WTC11 (cell line): ENCODE data around the gene FBXW10B. TPM values are rescaled to one million over a fixed set of nuclear protein-coding genes. Genes with fewer than 3 reads are reported as not detected.

Experiments used
- ATAC-seq: fragments of 200-7000 bp; cut with Tn5 transposase; 2 replicates; pipeline ENCODE4 v1.10.0; 2021; ENCODE audit warnings: mild to moderate bottlenecking, moderate library complexity
- CTCF ChIA-PET: fragments of 300-600 bp; sonication (Branson Sonifier 250); formaldehyde crosslinking; loops from one replicate; lab custom pipeline; 2021; ENCODE audit warnings: antibody characterized with exemption; lab: Charles Lee
- POLR2A ChIA-PET: fragments of 350-600 bp; sonication (Branson Sonifier 250); formaldehyde crosslinking; loops from one replicate; lab custom pipeline; 2021; ENCODE audit warnings: antibody characterized with exemption; lab: Charles Lee
- DNase-seq: peaks from one replicate; pipeline ENCODE4 v3.0.0; 2021; ENCODE audit warnings: low spot score
- H3K27ac Mint-ChIP-seq: 2 replicates; pipeline ENCODE4 v1.8.0; 2021; ENCODE audit warnings: mixed read lengths
- H3K27me3 Mint-ChIP-seq: 2 replicates; pipeline ENCODE4 v1.8.0; 2021; ENCODE audit warnings: low read depth, mild to moderate bottlenecking, moderate library complexity, mixed read lengths
- H3K36me3 Mint-ChIP-seq: 2 replicates; pipeline ENCODE4 v1.8.0; 2021; ENCODE audit warnings: mixed read lengths
- H3K4me1 Mint-ChIP-seq: 2 replicates; pipeline ENCODE4 v1.8.0; 2022; ENCODE audit warnings: mixed read lengths
- H3K4me3 Mint-ChIP-seq: 2 replicates; pipeline ENCODE4 v1.8.0; 2021; ENCODE audit warnings: mild to moderate bottlenecking, moderate library complexity, mixed read lengths
- H3K9me3 Mint-ChIP-seq: 2 replicates; pipeline ENCODE4 v1.8.0; 2021; ENCODE audit warnings: mixed read lengths
- CBFB ChIP-seq: sonication (generic); formaldehyde crosslinking; IDR thresholded peaks from 2 replicates; pipeline ENCODE4 v1.8.1; 2022; ENCODE audit warnings: mild to moderate bottlenecking, low read depth, missing genetic modification reagents
- CREB1 ChIP-seq: sonication (generic); formaldehyde crosslinking; IDR thresholded peaks from 2 replicates; pipeline ENCODE4 v1.8.0; 2023; ENCODE audit warnings: mild to moderate bottlenecking, missing genetic modification reagents
- GABPB1 ChIP-seq: sonication (generic); formaldehyde crosslinking; IDR thresholded peaks from 2 replicates; pipeline ENCODE4 v1.8.1; 2023; ENCODE audit warnings: mild to moderate bottlenecking, missing genetic modification reagents
- JUN ChIP-seq: sonication (generic); formaldehyde crosslinking; IDR thresholded peaks from 2 replicates; pipeline ENCODE4 v1.8.0; 2023; ENCODE audit warnings: mild to moderate bottlenecking, missing genetic modification reagents
- MXD4 ChIP-seq: fragments of 250-450 bp; sonication (Bioruptor Pico); IDR thresholded peaks from 2 replicates; pipeline ENCODE4 v1.8.0; 2021; ENCODE audit warnings: mild to moderate bottlenecking, moderate library complexity, borderline replicate concordance
- MYBL2 ChIP-seq: sonication (generic); formaldehyde crosslinking; IDR thresholded peaks from 2 replicates; pipeline ENCODE4 v1.8.1; 2023; ENCODE audit warnings: mild to moderate bottlenecking, moderate library complexity, missing genetic modification reagents
- NFE2L1 ChIP-seq: sonication (generic); formaldehyde crosslinking; IDR thresholded peaks from 2 replicates; pipeline ENCODE4 v1.8.1; 2023; ENCODE audit warnings: missing genetic modification reagents
- RELA ChIP-seq: sonication (generic); formaldehyde crosslinking; IDR thresholded peaks from 2 replicates; pipeline ENCODE4 v1.8.1; 2022; ENCODE audit warnings: missing genetic modification reagents, mild to moderate bottlenecking, borderline replicate concordance
- ZBTB21 ChIP-seq: sonication (generic); formaldehyde crosslinking; IDR thresholded peaks from 2 replicates; pipeline ENCODE4 v1.8.1; 2023; ENCODE audit warnings: mild to moderate bottlenecking, missing genetic modification reagents, borderline replicate concordance
- ZNF121 ChIP-seq: sonication (generic); formaldehyde crosslinking; IDR thresholded peaks from 2 replicates; pipeline ENCODE4 v1.8.0; 2023; ENCODE audit warnings: missing genetic modification reagents
- ZNF219 ChIP-seq: sonication (generic); formaldehyde crosslinking; IDR thresholded peaks from 2 replicates; pipeline ENCODE4 v1.8.0; 2023; ENCODE audit warnings: missing genetic modification reagents, mild to moderate bottlenecking, borderline replicate concordance
- ZNF396 ChIP-seq: fragments of 250-450 bp; sonication (Bioruptor Pico); IDR thresholded peaks from 2 replicates; pipeline ENCODE4 v1.8.0; 2021; ENCODE audit warnings: mild to moderate bottlenecking, moderate library complexity, borderline replicate concordance
- total RNA-seq: library from RNA; stranded (reverse); gene quantifications from 3 replicates; pipeline ENCODE4 v1.2.3, GENCODE V29; 2021
- TF ChIP-seq, protein P1 (sequence below): sonication (generic); formaldehyde crosslinking; IDR thresholded peaks from 2 replicates; pipeline ENCODE4 v1.8.0; 2022; ENCODE audit warnings: mild to moderate bottlenecking, missing genetic modification reagents
- TF ChIP-seq, protein P2 (sequence below): sonication (generic); formaldehyde crosslinking; IDR thresholded peaks from 2 replicates; pipeline ENCODE4 v1.8.1; 2023; ENCODE audit warnings: mild to moderate bottlenecking, missing genetic modification reagents, moderate library complexity
- TF ChIP-seq, protein P3 (sequence below): sonication (generic); formaldehyde crosslinking; IDR thresholded peaks from 2 replicates; pipeline ENCODE4 v1.8.1; 2023; ENCODE audit warnings: mild to moderate bottlenecking, missing genetic modification reagents
- TF ChIP-seq, protein P4 (sequence below): sonication (generic); formaldehyde crosslinking; IDR thresholded peaks from 2 replicates; pipeline ENCODE4 v1.8.1; 2023; ENCODE audit warnings: mild to moderate bottlenecking, missing genetic modification reagents, moderate library complexity
- TF ChIP-seq, protein P5 (sequence below): fragments of 250-450 bp; sonication (Bioruptor Pico); IDR thresholded peaks from 2 replicates; pipeline ENCODE4 v1.9.0; 2021; ENCODE audit warnings: moderate library complexity, mild to moderate bottlenecking, inconsistent platforms, borderline replicate concordance
- TF ChIP-seq, protein P6 (sequence below): sonication (generic); formaldehyde crosslinking; IDR thresholded peaks from 2 replicates; pipeline ENCODE4 v1.8.1; 2022; ENCODE audit warnings: missing genetic modification reagents, borderline replicate concordance
- TF ChIP-seq, protein P7 (sequence below): sonication (generic); formaldehyde crosslinking; IDR thresholded peaks from 2 replicates; pipeline ENCODE4 v1.8.1; 2022; ENCODE audit warnings: low read depth, missing genetic modification reagents, borderline replicate concordance
- TF ChIP-seq, protein P8 (sequence below): sonication (generic); formaldehyde crosslinking; IDR thresholded peaks from 2 replicates; pipeline ENCODE4 v1.8.0; 2022; ENCODE audit warnings: missing genetic modification reagents

The FBXW10B gene
- total RNA-seq, 1 experiment from 2014 or later: 0.33 TPM

DNA sequence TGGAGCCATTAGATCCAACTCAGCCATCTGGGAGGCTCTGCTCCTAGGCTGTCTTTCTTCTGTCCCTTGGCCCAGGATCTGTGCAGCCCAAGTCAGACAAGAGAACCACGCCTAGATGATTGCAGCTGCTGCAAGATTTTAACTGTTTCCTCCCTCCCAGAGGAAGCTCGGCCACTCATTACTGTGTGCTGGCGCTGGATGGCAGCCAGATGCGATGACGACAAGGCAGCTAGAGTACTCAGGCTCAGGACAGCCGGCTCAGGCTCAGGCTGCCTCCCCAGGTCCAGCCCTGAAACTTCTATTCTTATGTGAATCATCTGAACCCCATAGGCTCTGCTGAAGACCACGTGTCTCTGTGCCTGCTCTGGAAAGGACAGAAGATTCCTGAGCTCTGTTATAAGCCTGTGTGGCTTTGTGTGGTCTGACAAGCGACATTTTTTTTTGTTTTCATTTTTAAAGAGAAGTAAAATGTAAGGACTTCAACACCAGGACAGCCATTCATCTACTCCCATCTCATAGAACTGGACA, 32.1 kb upstream of the FBXW10B start:
- POLR2A ChIA-PET: interaction anchor here (0.6 to 0.7 kb wide), 2 partner anchors 27 to 270 kb away, joined by 3 read pairs; no protein-coding TSS in a partner anchor
- no peak for TF ChIP-seq ZNF121 (CRISPR knock-in tag)
- no peak for TF ChIP-seq MYBL2 (CRISPR knock-in tag)
- TF ChIP-seq JUN: no peak
- no peak for TF ChIP-seq CBFB (CRISPR knock-in tag)
- TF ChIP-seq, protein P1, sequence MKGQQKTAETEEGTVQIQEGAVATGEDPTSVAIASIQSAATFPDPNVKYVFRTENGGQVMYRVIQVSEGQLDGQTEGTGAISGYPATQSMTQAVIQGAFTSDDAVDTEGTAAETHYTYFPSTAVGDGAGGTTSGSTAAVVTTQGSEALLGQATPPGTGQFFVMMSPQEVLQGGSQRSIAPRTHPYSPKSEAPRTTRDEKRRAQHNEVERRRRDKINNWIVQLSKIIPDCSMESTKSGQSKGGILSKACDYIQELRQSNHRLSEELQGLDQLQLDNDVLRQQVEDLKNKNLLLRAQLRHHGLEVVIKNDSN (CRISPR knock-in tag): peak; percentile 72; the same call in 1 of the 2 replicates
- TF ChIP-seq CREB1: no peak
- TF ChIP-seq, protein P2, sequence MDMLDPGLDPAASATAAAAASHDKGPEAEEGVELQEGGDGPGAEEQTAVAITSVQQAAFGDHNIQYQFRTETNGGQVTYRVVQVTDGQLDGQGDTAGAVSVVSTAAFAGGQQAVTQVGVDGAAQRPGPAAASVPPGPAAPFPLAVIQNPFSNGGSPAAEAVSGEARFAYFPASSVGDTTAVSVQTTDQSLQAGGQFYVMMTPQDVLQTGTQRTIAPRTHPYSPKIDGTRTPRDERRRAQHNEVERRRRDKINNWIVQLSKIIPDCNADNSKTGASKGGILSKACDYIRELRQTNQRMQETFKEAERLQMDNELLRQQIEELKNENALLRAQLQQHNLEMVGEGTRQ: peak; percentile 79
- TF ChIP-seq ZBTB21 (CRISPR knock-in tag): no peak
- TF ChIP-seq, protein P3, sequence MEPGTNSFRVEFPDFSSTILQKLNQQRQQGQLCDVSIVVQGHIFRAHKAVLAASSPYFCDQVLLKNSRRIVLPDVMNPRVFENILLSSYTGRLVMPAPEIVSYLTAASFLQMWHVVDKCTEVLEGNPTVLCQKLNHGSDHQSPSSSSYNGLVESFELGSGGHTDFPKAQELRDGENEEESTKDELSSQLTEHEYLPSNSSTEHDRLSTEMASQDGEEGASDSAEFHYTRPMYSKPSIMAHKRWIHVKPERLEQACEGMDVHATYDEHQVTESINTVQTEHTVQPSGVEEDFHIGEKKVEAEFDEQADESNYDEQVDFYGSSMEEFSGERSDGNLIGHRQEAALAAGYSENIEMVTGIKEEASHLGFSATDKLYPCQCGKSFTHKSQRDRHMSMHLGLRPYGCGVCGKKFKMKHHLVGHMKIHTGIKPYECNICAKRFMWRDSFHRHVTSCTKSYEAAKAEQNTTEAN: no peak
- TF ChIP-seq, protein P4, sequence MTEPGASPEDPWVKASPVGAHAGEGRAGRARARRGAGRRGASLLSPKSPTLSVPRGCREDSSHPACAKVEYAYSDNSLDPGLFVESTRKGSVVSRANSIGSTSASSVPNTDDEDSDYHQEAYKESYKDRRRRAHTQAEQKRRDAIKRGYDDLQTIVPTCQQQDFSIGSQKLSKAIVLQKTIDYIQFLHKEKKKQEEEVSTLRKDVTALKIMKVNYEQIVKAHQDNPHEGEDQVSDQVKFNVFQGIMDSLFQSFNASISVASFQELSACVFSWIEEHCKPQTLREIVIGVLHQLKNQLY (CRISPR knock-in tag): no peak
- no peak for TF ChIP-seq GABPB1 (CRISPR knock-in tag)
- TF ChIP-seq, protein P5, sequence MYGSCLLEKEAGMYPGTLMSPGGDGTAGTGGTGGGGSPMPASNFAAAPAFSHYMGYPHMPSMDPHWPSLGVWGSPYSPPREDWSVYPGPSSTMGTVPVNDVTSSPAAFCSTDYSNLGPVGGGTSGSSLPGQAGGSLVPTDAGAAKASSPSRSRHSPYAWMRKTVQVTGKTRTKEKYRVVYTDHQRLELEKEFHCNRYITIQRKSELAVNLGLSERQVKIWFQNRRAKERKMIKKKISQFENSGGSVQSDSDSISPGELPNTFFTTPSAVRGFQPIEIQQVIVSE (CRISPR knock-in tag): no peak
- TF ChIP-seq NFE2L1: no peak
- TF ChIP-seq, protein P6, sequence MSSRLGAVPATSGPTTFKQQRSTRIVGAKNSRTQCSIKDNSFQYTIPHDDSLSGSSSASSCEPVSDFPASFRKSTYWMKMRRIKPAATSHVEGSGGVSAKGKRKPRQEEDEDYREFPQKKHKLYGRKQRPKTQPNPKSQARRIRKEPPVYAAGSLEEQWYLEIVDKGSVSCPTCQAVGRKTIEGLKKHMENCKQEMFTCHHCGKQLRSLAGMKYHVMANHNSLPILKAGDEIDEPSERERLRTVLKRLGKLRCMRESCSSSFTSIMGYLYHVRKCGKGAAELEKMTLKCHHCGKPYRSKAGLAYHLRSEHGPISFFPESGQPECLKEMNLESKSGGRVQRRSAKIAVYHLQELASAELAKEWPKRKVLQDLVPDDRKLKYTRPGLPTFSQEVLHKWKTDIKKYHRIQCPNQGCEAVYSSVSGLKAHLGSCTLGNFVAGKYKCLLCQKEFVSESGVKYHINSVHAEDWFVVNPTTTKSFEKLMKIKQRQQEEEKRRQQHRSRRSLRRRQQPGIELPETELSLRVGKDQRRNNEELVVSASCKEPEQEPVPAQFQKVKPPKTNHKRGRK (CRISPR knock-in tag): no peak
- CTCF ChIA-PET: interaction anchor here (0.8 kb wide), 1 partner anchor 31 kb away, joined by 4 read pairs; no protein-coding TSS in a partner anchor
- Mint-ChIP-seq H3K27me3 (no peaks in the 10 kb centered on the region), H3K4me1 (peaks cover 37% of the 10 kb centered on the region), H3K9me3 (no peaks in the 10 kb centered on the region), H3K27ac (peak overlapping the region; percentile 84), H3K36me3 (peaks cover 11% of the 10 kb centered on the region; the same call in 1 of the 2 replicates), H3K4me3 (peak overlapping the region; percentile 23; the same call in 1 of the 2 replicates)
- ATAC-seq (peak; percentile 98), DNase-seq (peak; percentile 42)

DNA sequence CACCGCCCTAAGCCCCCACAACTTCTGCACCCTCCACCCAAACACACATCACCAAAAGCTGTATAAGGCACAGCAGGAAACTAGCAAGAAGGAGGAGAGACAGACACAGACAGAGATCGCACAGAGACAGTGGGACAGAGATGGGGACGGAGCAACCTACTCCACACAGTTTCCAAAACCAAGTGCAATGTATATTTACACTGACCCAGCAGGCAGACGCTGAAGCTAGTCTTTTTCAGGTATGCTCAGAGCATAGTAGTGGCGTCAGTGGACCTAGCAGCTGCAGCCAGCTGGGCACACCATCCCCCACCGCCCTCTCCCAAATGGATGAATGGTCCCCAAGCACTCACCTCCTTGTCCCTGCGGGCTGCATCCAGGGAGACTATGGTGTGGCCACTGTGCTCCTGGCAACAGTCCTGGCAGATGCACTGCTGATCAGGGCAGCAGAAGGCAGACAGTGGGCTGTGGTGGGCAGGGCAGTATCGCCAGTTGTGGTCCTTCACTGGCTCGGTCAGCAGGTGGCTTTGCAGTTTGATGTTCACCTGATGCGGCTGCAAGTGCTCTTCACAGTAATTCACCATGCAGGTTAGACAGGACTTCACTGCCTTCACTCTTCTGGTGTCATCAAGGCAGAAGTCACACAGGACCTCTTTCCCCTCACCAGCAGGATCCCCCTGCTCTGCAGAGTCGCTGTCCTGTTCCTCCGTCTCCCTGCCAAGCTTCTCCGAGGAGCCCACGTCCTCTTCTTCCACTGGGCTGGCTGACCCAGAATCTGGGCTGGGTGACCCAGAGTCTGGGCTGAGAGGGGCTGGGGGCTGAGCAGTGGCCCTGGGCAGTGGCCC, 31.5 kb upstream of the FBXW10B start:
- H3K4me1 Mint-ChIP-seq: peaks cover 37% of the 10 kb centered on the region
- no peak for ATAC-seq
- TF ChIP-seq, protein P7, sequence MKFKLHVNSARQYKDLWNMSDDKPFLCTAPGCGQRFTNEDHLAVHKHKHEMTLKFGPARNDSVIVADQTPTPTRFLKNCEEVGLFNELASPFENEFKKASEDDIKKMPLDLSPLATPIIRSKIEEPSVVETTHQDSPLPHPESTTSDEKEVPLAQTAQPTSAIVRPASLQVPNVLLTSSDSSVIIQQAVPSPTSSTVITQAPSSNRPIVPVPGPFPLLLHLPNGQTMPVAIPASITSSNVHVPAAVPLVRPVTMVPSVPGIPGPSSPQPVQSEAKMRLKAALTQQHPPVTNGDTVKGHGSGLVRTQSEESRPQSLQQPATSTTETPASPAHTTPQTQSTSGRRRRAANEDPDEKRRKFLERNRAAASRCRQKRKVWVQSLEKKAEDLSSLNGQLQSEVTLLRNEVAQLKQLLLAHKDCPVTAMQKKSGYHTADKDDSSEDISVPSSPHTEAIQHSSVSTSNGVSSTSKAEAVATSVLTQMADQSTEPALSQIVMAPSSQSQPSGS (CRISPR knock-in tag): no peak
- TF ChIP-seq MXD4 (CRISPR knock-in tag) (no peak), ZNF396 (CRISPR knock-in tag) (no peak), ZNF219 (CRISPR knock-in tag) (no peak), JUN (no peak), GABPB1 (CRISPR knock-in tag) (no peak), RELA (CRISPR knock-in tag) (no peak), NFE2L1 (no peak)
- TF ChIP-seq, protein P8, sequence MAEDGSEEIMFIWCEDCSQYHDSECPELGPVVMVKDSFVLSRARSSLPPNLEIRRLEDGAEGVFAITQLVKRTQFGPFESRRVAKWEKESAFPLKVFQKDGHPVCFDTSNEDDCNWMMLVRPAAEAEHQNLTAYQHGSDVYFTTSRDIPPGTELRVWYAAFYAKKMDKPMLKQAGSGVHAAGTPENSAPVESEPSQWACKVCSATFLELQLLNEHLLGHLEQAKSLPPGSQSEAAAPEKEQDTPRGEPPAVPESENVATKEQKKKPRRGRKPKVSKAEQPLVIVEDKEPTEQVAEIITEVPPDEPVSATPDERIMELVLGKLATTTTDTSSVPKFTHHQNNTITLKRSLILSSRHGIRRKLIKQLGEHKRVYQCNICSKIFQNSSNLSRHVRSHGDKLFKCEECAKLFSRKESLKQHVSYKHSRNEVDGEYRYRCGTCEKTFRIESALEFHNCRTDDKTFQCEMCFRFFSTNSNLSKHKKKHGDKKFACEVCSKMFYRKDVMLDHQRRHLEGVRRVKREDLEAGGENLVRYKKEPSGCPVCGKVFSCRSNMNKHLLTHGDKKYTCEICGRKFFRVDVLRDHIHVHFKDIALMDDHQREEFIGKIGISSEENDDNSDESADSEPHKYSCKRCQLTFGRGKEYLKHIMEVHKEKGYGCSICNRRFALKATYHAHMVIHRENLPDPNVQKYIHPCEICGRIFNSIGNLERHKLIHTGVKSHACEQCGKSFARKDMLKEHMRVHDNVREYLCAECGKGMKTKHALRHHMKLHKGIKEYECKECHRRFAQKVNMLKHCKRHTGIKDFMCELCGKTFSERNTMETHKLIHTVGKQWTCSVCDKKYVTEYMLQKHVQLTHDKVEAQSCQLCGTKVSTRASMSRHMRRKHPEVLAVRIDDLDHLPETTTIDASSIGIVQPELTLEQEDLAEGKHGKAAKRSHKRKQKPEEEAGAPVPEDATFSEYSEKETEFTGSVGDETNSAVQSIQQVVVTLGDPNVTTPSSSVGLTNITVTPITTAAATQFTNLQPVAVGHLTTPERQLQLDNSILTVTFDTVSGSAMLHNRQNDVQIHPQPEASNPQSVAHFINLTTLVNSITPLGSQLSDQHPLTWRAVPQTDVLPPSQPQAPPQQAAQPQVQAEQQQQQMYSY: no peak
- TF ChIP-seq, protein P4 (CRISPR knock-in tag): no peak

More for the DNA sequence above, 31.5 kb upstream of the FBXW10B start:
- no peak for DNase-seq
- no peaks in the 10 kb centered on the region for H3K27me3 Mint-ChIP-seq
- peak overlapping the region; percentile 84; the same call in 1 of the 2 replicates for H3K27ac Mint-ChIP-seq
- no peak overlapping the region for H3K4me3 Mint-ChIP-seq
- ChIA-PET POLR2A (no interaction called here), CTCF (no interaction called here)
- H3K9me3 Mint-ChIP-seq: no peaks in the 10 kb centered on the region
- H3K36me3 Mint-ChIP-seq: peaks cover 5% of the 10 kb centered on the region; the same call in 1 of the 2 replicates
